HG03432 (cell line): ENCODE results near the gene TMEM273.
A peak's percentile ranks its signal among the peaks of the same experiment; 100 is the strongest.
"Not testable (repeated sequence)": the region's sequence is repeated elsewhere in the genome, so short reads cannot be mapped to it uniquely, and the experiment has no call there.

Experiments
- ATAC-seq: cut with Tn5 transposase; IDR thresholded peaks from one replicate; pipeline ENCODE4 v1.9.1; 2021; ENCODE audit warnings: mild to moderate bottlenecking, moderate library complexity; ENCODE audit not compliant: unreplicated experiment

TMEM273 gene

DNA sequence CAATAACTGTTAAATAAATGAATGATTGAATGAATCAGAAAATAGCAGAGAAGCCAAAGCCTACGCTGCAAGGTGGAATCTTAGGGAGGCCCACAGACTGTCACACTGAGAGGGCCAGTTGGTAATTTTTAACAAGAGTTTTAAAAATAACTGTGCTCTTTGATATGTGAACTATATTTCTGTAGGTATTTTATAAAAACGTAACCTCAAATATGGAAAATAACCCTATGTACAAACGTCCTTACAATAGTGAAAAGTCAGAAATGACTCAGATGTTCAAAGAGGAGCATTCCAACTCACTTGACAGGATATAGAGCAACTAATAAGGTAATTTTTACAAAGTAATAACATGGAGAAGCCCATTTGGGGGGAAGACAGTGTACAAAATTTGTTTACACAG lies 18.9 kb upstream of the TMEM273 start:
- peak; percentile 63 for ATAC-seq

- ATAC-seq = no peak
Observed at GRCh38 chr10:49205206-49205605, 17.0 kb upstream of the TMEM273 start.

DNA sequence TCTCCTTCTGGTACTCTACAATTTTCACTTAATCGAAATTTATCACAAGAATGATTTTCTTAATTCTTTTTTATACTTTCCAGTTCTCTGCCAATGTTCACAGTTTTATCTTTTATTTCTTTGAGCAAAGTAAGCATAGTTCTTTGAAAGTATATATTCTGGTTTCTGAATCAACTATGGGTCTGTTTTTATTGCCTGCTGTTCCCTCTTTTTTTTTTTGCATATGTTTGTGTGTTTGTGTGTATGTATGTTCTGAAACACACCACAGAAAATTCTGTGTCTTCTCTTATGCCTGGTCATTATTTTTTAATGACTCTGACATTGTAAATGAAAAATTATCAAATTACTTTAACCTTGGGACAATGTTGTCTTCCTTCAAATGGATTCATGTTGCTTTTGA lies 15.9 kb upstream of the TMEM273 start:
- ATAC-seq = no peak

- no peak for ATAC-seq
Observed at GRCh38 chr10:49202266-49202665, 14.1 kb upstream of the TMEM273 start.

DNA sequence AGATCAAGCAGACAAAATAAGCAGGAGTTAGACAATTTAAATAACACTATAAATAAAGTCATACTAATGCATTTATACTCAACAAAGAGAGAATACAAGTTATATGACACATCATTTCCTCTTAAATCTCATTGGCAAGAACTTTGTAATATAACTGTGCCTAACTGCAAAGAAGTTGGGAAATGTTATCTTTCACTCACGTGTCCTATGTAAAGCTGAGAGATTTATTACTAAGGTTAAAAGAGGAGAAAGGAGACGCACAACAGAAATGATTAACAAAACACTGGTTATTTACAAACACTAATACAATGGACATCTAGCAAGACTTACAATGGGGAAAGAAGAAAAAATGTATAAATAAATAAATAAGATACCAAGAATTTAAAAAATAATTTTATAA lies 12.7 kb upstream of the TMEM273 start:
- no peak for ATAC-seq

- ATAC-seq = no peak
Observed at GRCh38 chr10:49197171-49197570, 9.0 kb upstream of the TMEM273 start.

- ATAC-seq = not testable (repeated sequence)
Observed at GRCh38 chr10:49195864-49196263, 7.7 kb upstream of the TMEM273 start.

GRCh38 chr10:49194212-49194920 lies 6.2 kb upstream of the TMEM273 start:
- ATAC-seq = no peak

DNA sequence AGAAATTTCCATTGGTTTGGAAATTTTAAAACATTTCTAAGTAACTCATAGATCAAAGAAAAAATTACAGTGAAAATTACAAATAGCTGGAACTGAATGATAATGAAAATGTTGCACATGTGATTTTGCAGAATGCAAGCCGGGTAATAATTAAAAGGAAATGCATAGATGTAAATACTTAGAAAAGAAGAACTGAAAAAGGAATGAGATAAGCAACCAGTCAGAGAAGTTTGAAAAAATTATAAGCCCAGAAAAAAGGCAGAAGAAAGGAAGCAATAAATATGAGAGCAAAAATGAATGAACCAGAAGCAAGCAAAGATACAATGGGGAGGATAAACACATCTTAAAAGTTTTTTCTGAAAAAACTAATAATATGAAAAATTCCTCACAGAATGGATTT lies 3.2 kb upstream of the TMEM273 start:
- no peak for ATAC-seq

- no peak for ATAC-seq
Observed at GRCh38 chr10:49189422-49189821, 1.2 kb upstream of the TMEM273 start.

GRCh38 chr10:49187044-49187484 lies 1.1 kb downstream of the TMEM273 start:
- no peak for ATAC-seq

DNA sequence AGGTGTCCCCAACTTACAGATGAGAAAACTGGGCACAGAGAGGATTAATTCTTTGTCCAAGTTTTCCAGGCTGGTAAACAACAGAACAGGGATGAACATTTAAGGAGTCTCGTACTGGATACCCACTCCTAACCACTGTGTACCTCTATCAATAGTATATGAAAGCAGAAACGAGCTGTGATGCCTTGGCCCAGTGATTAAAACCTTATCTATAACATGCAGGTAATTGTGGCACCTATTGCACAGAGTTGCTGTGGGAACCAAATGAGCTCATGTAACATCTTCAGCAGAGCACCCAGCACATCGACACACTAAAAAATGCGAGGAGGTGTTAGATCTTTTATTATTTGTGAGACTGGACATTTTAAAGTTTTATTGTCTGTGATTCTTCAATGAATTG lies 1.6 kb downstream of the TMEM273 start:
- ATAC-seq = no peak

GRCh38 chr10:49185213-49185612 lies 3.0 kb downstream of the TMEM273 start:
- no peak for ATAC-seq

- no peak for ATAC-seq
Observed at GRCh38 chr10:49184642-49185111, 3.5 kb downstream of the TMEM273 start.

DNA sequence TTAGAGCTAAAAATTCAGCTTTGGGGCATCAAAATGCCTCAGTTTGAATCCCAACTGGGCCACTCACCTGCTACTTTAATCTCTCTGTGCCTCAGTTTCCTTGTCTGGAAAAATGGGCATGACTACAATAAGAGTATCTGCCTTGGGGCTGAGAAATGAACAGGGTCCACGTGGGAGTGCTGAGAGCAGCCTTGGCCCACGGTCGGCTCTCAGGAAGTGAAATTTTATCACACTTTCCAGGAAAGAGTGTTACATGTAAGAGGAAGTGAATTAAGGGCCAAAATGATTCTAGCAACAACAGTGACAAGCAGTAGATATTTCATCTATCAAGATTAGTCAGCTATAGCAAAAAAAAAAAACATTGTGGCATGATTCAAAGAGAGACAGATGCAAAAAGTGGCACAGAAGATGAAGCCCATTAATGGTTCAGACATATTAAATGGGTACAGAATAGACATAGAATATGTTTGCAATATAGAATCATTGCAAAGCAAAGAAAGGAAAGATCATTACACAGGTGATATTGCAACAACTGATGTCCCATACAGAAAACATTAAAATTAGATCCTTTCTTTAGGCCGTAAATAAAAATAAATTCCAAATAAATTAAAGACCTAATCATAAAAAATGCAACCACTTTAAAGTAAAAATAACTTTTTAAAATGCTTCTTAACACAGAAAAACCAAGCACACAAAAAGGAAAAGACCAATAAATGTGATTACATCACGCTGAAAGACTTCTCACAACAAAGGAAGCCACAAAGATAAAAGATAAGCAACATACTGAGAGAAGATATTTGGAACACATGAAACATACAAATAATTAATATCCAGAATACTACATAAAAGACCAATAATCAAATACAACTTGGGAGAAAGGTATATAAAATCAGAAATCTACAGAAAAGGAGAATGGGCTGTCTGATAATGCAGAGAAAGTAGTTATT lies 4.3 kb downstream of the TMEM273 start:
- ATAC-seq = no peak

DNA sequence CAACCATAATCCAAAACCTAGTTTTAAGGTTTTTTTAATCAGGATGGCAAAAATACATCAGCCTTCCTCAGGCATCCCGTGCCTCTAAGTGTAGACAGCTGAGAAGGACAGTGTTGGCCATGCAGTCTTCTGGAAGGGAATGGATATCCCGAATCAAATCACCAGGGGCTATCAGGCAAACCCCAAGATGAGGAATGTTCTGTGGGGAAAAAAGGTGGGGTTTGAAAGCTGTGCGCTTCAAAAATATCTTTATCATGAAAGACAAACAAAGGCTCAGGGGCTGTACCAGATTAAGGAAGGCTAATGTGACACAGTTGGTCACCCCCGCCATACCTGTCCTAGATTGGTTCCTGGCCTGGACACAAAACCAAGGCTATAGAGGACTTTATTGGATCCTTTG lies 5.4 kb downstream of the TMEM273 start:
- no peak for ATAC-seq

GRCh38 chr10:49180444-49180860 lies 7.7 kb downstream of the TMEM273 start:
- ATAC-seq = no peak

DNA sequence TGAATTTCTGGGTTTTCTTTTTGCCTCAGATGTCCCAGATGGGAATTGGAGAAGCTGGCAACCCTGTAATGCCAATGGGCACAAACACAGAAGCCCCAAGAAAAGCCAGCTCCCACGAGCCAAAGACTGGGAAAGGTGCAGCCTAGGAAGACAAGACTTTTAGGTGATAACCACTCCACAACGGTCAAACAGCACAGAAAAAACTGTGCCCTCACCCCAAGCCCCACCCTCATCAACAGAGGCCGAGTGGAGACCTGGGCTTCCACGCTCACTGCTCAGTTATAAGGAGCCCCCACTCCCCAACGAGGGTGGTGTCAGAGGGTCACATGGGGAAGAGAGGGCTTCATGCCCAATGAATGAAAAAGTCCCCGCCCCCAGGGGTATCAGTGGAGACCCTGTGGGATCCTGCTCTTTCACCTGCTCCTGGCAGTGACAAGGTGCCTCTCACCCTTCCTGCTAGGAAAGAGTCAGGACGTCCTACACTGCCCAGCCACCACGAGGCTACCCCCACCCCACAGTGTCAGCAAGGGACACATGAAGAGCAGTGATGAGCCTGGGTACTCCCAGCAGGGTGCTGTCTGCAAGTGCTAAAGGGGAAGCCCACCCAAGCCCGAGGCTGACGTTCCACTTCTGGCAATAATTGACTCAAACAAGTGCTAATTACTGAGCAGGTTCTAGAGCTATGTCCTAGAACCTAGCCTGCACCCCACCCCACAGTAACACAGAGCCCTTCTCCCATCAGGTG lies 8.3 kb downstream of the TMEM273 start:
- ATAC-seq = no peak

- no peak for ATAC-seq
Observed at GRCh38 chr10:49178489-49179471, 9.4 kb downstream of the TMEM273 start.
